ENCODE data around the gene SMARCB1.

SMARCB1 gene

GRCh38 chr22:23781065-23781464 lies 5.7 kb upstream of the SMARCB1 start:
- peak; percentile 37 for DNase-seq

DNA sequence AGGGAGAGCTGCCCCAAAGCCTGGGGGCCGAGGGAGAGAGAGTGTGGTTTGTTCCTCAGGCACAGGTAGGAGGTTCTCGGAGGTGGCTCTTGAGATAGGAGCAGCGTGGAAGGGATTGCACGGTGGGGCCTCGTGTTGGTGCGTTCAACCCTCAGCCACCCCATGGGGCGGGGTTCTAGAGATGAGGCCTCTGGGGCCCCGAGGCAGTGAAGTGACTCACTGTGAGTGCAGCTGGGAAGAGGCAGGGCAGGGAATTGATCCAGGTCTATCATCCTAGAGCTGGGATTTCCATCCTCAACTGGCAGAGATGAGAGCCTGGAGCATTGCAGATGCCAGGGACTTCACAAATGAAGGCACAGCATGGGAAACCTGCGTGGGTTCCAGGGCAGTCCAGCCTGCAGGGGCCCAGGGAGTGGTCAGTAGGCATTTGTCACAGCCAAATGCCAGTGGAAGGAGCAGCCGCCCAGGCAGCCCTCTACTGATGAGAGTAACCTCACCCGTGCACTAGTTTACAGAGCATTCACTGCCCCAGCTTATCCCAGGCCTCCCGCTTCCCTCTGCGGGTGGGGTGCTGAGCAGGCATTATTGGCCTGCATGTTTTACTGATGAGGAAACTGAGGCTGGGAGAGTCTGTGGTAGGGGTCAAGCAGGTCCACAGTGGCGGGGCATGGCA lies 5.1 kb upstream of the SMARCB1 start:
- DNase-seq = no peak

GRCh38 chr22:23782252-23782651 lies 4.5 kb upstream of the SMARCB1 start:
- DNase-seq = no peak

GRCh38 chr22:23782703-23783102 lies 4.1 kb upstream of the SMARCB1 start:
- DNase-seq = no peak

GRCh38 chr22:23783265-23784150 lies 3.3 kb upstream of the SMARCB1 start:
- no peak for DNase-seq

DNA sequence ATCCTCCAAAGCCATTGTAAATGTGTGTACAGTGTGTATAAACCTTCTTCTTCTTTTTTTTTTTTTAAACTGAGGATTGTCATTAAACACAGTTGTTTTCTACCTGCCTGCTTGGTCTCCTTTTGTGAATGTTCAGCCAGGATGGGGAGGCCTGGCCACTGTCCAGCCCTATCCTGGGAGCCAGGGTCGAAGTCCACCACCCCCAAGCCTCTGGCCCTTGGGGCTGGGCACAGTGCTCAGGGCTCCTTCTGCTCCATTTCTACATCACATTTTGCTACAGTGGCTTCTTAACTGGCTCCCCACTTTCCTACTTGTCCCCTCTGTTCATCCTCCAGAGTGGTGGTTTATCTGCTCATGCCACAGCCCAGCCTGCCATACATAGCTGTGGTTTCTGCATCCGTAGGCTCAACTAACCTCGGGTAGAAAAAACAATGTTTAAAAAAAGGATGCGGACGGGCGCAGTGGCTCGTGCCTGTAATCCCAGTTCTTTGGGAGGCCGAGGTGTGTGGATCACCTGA lies 2.5 kb upstream of the SMARCB1 start:
- DNase-seq = no peak

DNA sequence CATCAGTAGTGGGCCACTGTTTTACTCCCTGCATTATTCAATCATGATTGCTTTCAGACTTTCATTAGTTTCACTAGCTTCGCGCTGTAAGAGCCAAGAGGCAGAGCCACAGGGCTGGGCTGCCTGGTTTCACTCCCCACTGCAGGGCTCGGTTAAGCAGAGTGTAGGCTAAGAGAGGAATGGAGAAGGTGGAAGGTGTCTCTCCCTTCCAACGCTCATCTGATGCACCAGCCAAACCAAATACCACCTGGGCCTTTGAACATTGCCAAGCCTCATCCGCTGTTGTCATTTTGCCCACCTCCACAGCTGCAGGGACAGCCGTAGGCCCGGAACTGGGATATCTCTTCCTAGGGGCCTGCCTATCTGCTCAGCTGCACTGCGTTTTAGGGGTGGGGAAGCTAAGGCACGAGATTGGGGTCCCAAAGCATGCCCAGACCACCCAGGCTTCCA lies 480 bp upstream of the SMARCB1 start:
- no peak for DNase-seq

DNA sequence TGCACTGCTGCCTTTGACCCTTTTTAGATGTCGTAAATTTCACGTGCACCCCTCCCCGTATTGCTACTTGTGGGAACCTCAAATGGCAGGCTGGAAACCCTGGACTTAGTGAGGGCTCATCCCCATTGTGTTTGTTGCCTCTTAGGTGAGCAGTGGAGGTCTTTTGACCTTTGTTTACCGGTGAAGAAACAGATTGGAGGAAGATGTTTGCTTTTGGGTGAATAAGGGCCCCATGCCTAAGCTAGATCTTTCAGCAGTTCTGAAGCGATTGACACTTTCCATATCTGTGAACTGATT lies 782 bp downstream of the SMARCB1 start:
- no peak for DNase-seq

GRCh38 chr22:23787910-23788309 lies 1.1 kb downstream of the SMARCB1 start:
- no peak for DNase-seq

DNA sequence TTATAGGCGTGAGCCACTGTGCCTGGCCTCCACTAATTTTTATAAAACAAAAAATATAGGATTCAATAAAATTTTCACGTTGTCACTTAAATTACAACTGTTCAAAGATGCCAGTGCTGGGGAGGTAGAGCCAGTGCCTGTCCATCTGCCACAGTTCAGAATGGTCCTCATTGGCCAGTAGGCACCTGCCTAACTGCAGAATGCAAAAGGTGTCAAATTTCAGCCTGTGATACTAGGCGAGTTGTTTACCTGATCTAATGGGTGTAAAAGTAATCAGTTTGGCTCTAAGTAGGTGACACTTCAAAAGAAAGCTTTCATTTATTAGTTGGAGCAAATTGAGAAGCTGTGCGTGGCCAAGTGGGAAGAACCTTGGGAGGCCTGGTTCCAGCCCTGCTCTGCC lies 2.4 kb downstream of the SMARCB1 start:
- no peak for DNase-seq

GRCh38 chr22:23789638-23790037 lies 2.9 kb downstream of the SMARCB1 start:
- no peak for DNase-seq

DNA sequence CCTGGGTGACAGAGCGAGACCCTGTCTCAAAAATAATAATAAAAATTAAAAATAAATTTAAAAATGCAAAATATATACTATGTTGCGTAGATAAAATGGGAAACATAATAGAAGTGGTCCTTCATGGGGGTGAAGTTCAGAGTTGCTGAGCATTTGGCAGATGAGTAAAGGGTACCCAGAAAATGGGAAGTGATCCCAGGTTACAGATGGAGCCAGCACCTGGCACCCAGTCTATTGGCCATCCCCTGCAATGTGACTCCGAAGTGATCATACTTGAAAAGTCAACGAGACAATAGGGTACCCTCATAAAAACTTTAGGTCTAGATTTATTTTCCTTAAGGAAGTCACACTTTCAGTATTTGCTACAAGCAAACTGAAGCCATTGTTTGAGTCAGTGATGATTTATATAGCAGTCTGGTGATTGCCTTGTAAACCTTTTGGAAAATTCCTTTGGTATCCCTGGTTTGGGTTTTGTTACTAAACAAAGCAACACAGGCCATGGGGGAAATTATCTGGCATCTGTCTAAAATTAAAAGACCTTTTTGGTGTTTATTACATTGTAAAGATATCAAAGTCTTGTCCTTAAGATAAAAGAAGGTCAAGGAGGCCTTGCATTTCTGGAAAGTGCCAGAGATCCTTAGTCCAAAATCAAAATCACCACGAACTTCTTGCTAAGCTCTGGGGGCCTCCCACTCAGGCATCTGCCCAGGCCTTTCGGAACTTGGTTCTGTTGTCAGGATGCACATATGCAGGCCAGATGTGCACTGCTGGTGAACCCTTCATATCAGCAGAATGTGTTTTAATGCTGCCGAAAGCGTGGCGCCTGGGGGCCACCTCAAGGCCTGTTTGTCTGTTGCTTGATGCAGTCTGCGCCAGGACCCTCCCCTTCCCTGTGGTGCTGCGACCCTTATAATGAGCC lies 4.3 kb downstream of the SMARCB1 start:
- DNase-seq = no peak

GRCh38 chr22:23791738-23792645 lies 5.2 kb downstream of the SMARCB1 start:
- no peak for DNase-seq

- DNase-seq = no peak
Observed at GRCh38 chr22:23793326-23793725, 6.6 kb downstream of the SMARCB1 start.

DNA sequence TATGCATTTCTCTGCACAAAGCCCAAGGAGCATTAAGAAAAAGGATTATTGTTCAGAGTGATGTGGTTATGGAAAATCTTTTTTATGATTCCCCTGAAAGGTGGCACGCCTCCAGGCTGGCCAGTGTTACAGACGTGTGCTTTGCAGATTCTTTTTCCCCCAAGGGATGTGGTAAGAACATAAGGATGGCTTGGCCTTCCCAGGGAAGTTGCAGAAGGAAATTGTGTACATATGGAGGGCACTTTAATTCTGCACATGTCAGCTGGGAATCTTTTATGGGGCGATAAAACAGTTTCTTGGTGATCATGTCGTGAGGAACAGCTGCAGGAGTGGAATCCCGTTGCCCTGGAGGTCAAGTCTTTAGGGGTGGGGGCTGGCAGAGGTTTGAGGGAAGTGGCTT lies 9.7 kb downstream of the SMARCB1 start:
- no peak for DNase-seq

GRCh38 chr22:23800297-23801237 lies 13.8 kb downstream of the SMARCB1 start:
- DNase-seq = no peak

DNA sequence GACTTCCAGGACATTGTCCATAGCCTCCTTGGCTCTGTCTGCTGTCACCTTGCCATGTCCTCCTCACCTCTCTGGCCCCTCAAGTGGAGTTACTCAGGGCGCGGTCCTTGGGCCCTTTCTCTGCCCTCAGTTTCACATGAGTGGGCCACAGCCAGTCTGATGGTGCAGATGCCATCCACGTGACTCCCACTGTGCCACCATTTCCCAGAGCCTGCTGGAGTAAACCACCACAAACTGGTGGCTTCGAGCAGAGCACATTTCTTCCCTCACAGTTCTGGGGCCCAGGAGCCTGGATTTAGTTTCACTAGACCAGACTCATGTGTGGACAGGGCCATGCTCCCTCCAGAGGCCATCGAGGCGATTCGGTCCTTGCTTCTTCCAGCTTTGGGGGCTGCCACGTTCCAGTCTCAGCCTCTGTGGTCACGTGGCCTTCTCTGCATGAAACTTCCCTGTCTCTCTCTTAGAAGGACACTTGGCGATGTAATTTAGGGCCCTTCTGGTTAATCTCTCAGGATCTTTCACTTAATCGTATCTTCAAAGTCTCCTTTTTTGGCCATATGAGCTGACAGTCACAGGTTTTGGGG lies 14.6 kb downstream of the SMARCB1 start:
- no peak for DNase-seq

DNA sequence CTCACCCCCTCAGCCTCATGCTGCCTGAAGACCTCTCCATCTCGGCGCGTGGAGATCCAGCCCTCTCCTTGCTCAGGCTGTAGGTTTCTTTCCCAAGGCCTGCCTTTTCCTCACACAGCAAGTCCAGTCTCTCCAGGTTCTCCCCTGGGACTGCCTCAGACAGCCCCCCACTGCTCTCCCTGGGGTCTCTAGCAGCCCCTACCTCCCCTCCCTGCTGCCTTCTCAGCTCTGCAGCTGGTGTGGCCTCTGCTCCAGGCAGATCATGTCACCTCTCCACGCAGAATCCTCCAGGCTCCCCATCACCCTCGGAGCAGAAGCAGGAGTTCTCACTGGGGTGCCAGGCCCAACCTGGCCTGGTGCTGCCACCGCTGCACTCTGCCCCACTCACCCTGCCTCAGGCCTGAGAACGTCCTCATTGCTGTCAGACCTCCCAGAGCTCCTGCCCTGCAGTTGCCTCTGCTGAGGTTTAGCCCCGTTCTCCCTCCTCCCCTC lies 15.2 kb downstream of the SMARCB1 start:
- DNase-seq = no peak

- DNase-seq = no peak
Observed at GRCh38 chr22:23803001-23803819, 16.4 kb downstream of the SMARCB1 start.
